HG03460 (cell line): ENCODE measurements around the gene ODC1.
A peak's percentile ranks its signal among the peaks of the same experiment; 100 is the strongest.

Experiments
- ATAC-seq: cut with Tn5 transposase; IDR thresholded peaks from one replicate; pipeline ENCODE4 v1.9.1; 2021; ENCODE audit not compliant: unreplicated experiment

The ODC1 gene

DNA sequence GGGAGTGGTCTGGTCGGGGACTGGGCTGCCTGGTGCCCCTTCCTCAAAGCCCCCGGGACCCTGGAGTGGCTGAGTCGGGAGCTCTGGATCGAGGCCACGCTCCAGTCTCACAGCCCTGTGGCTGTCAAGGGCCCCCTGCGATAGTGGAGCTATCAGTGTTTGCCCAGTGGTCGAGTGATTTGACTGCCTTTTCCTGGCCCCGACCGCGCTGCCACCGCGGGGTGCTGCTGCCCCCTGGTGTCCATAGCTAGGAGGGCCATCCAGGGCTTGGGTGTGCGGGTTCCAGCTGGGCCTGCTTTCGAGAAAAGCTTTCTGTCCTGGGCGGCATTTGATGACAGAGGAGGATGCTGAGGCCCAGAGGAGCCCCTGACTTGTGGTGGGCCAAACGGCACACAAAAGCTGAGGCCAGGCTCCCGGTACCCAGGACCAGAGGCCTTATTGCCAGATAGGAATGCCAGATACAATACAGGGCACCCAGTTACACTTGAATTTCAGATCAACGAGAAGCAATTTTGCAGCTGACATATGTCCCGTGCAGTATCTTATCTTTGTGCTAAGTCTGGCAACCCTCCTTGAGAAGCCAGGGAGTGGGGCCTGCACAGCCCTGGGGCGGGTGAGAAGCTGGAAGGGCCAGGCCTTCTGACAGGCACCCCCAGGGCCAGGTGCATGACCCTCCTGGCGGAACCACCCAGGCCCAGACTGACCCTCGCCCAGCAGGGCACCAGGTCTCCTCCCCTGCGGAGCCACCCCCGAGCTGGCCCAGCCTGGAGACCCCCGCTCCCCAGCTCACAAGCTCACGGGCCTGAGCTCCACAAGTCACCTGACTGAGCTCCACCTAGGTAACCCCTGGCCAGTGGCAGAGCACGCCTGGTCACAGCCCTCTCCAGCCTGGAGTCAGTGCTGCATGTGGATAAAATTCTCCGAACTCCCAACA lies 13.0 kb downstream of the ODC1 start:
- peak; percentile 68 for ATAC-seq

DNA sequence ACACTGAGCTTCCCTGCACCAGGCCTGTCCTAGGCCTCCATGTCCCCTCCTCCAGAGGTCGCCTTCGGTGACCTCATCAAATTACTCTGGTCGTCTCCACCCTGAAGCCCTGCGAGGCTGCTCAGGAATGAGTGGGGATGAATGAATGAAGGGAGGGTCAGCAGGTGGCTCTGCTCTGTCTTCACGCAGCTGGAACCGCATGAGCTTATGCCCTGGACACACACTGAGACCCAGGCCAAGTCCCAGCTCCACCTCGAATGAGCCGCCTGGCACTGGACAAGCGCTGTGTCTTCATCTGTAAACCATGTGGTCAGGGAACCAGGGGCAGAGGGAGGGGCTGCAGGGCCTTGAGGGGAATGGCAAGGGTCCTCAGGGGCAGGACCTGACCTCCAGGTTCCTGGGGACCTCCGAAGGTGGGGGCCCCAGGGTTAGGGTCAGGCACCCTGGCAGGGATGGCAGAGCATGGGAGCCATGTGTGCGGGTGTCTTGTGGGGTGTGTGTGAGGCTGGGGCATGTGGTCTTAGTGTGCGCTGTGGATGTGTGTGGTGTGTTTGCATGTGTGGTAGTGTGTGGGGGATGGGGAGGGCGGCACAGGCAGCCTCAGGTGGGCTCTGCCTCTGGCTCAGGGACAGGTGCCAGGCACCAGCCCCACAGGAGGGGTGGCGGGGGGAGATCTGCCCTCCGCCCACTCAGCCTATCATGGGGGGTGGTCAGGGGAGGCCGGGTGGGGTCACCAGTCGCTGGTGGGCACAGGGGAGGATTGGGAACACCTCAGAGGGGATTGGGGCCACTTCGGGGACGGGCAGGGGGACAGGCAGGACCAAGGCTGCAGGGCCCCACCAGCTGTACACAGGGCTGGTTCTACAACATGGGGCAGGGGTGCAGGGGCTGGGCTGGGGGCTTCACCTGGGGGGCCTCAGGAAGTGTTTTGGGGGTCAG lies 13.9 kb downstream of the ODC1 start:
- no peak for ATAC-seq

DNA sequence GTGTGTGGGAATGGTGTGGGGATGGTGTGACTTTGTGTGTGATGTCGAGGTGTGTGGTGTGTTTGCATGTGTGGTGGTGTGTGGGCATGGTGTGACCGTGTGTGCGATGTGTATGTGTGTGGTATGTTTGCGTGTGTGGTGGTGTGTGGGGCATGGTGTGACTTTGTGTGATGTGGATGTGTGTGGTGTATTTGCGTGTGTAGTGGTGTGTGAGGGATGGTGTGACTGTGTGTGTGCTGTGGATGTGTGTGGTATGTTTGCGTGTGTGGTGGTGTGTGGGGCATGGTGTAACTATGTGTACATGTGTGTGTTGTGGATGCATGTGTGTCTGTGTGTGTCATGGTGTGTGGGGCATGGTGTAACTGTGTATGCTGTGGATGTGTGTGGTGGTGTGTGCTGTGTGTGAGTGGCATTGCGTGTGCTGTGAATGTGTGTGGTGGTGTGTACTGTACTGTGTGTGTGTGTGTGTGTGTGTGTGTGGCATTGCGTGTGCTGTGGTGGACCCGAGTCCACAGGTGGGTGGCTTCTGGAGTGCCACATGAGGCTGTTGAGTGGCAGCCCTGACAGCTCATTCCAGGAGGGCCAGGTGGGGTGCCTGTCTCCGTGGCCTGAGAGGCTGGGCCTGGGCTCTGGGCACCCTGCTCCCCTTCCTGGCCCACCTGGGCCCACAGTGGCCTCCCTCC lies 14.7 kb downstream of the ODC1 start:
- ATAC-seq: no peak

DNA sequence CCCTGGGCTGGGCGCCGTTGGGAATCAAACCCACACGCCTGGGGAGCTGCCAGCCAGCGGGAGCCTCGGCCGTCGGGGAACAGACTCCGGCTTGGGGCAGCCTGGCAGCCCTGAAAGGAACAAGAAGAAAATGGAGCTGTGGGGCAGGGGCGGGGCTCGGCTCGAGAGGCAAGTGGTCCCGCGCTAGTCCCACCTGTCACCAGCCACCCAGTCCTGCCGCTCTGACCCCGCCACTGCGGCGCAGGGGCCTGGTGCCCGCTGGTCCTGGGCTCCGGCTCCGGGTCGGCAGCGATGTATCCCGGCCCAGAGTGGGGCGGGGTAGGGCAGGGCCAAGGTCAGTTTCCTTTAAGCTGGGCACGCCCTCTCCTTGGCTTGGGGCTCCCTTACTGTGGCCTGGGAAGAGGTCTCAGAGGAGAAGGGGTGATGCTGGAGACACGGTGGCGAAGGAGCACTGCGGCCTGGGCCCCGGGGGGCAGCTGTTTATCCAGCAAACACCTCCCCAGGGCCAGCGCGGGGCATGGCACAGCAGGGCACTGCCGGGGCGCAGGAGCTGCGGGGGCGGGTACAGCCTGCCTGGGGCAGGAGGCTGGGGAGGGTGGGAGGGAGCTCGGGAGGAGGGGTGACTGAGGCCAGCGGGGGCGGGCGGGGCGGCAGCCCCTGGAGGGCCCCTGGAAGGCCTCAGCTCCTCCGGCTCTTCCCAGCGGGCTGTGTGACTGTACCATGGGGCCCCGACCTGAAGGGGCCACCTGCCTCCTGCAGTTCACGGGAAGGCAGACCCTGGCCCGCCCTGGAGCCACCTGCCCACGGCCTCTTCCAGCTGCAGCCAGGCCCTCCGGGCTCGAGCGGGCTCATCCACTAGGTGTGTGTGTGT lies 15.6 kb downstream of the ODC1 start:
- no peak for ATAC-seq

DNA sequence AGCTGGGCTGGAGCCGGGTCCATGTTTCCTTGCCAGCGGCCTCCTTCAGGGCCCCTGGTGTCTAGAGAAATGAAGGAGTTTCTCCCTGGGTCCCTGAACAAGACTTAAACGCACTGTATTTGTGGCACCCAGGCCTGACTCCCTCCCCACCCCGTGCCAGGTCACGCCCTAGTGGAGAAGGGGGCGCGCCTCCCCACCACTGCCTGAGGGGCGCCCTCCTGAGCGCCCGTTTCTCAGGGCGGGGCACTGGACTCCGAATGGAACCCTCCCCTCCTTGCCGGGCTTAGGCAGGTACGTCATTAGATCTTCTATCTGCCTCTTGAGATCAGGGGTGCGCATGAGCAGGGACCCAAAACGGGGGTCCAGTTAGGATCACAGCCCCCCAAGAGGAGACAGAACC lies 16.3 kb downstream of the ODC1 start:
- no peak for ATAC-seq

DNA sequence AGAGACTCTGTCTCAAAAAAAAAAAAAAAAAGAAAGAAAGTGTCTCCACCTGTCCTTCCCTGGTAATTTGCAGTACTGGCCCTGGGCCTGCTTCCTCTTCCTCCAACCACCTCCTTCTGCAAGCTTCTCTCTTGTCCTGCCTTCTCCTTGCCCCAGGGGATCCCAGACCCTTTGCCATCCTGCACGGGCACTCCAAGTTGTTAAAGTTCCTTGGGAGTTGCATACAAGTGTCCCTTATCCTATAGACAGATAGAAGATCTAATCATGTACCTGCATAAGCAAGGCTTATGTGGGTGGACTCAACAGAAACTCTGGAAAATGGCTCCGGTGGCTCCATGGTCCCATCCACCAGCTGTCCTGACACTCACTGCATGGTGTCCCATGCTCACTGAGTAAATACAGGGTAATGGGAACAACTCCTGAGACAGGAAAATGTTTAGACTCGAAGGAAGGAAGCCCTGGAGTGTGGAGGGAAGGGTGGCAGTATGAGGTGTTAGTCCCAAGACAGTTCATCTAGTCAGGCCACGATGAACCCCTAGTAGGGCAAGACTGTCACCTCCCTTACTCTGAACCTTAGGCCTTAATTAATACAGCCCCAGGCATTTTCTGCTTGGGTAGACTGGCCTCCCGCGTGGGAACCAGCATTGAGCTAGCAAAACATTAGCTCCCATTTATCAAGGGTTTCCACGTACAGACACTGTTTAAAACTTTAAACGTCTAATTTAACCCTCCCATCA lies 17.1 kb downstream of the ODC1 start:
- no peak for ATAC-seq

DNA sequence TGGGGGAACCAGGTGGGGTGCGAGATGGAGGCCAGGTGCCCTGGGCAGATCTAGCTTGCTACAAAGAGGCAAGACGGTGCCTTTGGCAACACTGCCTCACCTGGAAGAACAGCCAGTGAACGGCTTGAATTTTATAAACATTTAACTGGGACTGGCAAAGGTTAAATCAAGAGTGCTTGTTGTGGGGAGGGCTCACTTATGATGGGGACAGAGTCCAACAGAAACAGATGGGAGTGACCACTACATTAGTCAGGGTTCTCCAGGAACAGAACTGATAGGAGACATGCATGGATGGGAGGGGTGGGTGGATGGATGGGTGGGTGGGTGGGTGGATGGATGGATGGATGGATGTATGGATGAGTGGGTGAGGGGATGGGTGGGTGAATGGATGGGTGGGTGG lies 19.2 kb downstream of the ODC1 start:
- ATAC-seq: no peak

DNA sequence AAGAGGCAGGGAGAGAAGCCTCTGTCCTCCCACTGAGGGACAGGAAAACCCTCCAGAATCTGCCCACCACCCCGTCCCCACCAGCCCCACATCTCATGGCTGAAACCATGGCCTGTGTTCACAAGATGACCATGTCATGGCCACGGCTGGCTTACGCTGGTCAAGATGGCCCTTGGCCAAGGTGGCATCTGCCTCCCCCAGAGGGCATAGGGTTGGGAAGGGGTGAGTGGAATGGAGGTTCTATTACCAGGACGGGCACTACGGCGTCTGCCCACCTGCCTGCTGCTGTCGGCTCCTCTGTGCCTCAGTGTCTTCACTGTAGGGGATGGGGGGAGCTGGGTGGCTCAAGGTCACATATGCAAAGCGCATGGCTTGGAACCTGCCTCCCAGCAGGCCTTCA lies 19.8 kb downstream of the ODC1 start:
- ATAC-seq: no peak

DNA sequence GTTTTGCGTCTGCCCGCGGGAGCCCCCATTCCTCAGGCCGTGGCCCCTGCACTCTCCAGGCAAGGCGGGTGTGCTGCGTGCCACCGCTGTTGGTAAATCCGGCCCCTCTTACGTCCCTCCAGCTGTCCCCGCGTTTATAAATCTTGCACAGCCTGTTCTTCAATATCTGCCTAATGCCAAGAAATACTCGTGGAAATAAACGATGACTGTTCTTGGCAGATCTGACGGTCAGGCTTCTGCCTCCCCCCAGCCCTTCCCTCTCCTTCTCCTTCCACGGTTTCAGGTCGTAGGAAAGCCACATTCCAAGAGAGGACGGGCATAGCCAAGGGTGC lies 20.5 kb downstream of the ODC1 start:
- ATAC-seq: no peak

DNA sequence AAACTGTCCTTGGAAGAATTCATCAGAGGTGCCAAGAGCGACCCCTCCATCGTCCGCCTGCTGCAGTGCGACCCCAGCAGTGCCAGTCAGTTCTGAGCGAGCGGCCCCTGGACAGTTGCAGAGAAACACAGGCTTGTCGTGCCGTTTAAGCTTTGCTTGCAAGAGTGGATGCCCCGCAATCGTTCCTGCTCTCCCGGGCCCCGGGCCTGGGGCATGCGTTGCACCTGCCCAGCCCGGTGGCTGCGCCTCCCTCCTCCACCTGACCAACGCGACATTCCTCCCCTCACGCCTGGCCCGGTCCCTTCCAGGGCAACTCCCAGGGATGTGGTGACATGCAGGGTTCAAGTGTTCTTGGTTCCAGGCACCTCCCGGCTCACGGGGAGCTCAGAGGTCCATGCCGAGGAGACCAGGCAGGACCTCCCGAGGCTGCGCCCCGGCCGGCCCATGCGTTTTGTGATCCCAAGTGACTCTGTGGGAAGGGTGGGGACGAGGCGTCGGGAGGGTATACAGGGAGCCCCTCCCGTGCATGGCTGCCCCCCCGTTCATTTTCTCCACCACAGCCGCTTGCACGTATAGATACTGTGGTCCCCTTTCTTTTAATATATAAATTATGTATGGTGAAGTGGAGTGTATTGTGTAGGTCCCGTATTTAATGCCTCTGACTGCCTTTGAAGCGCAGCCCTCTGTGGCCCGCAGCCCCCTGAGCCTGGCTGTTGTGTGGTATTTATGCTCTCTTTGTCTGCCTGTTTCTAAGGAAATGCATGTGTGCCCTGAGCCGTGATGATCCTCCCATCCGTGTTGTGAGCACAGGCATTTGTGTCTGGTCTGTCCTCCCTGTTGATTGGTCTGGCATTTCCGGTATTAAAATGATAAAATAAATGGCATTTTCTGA lies 21.2 kb downstream of the ODC1 start:
- ATAC-seq: no peak

DNA sequence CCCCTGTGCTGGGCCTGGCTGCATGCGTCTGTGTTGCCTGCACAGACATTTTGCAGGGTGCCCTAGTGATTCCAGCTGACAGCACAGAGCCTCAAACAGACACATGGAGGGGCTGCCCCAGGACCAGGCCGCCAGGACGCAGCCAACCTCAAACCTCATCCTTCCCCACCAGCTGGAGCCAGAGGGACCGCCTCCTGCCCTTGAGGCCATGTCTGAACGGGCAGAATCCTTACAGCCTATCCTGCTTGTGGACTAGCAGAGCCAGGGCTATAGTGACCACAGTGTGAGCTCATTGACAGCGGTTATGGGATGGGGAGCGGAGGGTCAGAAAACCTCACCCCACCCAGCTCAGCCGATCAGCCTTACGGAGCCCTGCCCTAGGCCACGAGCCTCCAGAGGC lies 22.4 kb downstream of the ODC1 start:
- ATAC-seq: no peak

DNA sequence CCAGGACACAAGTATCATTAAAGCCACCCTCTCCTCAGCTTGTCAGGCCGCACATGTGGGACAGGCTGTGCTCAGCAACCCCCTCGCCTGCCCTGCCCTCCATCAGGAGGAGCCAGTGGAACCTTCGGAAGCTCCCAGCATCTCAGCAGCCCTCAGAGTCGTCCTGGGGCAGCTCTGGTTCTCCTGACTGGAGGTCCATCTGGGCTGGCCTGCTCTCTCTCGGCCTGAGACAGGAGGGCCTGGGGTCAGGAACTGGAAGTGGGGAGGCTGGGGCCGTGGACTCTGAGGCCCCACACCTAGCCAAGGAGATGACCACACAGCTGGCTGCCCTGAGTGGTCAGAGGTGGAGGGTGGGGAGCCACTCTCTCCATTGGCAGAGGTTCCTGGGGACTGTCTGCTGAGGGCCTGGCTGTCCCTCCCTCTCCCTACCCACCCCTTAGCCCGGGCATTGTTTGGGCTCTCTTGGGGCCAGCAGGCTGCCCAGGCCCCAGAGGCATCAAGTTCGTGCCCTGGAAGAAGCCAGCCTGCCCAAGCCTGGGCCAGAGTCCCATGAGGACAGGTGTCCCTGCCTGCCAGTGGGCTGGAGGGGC lies 23.1 kb downstream of the ODC1 start:
- ATAC-seq: no peak

DNA sequence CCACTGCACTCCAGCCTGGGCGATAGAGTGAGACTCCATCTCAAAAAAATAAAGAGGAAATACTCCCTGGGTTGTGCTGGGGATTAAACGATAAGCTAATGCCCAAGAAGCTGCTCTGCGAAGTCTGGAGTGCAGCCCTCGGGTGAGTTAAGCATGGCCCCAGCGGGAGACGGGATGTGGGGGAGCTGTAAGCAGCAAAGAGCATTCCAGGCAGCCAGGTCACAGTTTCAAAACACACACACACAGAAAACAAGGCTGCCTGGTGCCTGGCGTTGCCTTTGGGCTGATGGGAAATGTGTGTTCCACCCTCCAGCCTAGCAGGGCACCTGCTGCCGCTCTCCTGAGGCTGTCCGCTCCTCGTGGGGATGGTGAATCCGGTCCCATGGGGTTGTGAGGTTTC lies 24.1 kb downstream of the ODC1 start:
- no peak for ATAC-seq

DNA sequence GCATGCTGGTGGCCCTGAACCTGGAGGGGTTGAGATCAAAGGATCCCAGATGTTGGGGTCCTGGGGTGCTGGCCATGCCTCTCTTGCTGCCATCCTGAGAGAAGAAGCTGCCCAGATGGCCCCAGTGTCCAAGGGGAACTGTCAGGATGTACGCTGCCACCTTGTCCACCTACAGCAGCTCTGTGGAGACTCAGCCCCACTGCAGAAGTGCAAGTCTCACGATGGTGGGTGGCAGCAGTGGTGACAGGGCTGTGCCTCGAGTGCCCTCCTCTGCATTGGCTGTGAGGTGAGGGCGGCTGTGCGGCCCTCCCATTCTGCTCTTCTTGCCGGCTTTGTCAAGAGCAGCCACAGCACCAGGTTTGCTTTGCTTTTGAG lies 24.7 kb downstream of the ODC1 start:
- ATAC-seq: no peak

DNA sequence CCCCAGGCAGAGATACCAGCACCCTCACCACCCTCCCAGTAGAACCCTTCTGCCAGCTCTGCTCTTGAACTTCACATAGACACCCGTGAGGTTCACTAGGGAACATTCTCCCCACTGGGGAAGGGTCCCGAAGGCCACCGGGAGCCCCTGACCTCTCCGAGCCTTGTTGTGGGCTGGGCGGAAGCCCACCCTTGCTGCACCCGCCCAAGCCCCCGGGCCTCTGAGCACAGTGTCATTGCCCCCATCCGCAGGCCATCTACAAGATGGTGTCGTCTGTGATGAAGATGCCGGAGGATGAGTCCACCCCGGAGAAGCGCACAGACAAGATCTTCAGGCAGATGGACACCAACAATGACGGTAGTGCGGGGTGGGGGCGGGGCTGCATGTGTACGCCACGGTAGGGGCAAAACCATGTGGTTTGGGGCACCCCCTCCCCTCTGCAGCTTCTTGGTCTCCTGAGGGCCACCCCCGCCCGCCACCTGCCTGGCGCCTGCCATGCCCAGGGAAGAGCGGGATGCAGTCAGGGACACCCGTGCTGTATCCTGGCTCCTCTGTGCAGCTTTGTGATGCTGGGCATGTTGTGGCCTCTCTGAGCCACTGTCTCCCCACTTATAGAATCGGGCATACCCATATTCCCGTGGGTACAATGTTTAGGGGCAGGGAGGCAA lies 25.3 kb downstream of the ODC1 start:
- no peak for ATAC-seq

DNA sequence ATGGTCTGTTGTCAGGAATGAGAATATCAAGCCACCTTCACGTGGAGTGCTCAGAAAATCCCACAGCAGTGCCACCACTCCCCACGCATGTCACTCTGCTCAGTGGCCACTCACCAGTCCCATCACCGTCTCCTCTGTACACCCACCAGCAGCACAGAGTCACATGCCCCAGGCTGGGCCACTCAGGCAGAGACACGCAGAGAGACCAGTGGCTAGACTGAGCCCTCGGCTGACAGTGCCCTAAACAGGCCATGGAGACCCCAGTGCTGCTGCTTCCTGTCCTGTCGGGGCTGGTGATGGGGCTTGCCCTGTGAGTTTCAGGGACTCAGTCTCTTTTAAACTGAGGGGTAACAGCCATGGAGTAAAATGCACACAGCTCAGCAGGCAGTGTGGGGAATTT lies 25.9 kb downstream of the ODC1 start:
- ATAC-seq: no peak

DNA sequence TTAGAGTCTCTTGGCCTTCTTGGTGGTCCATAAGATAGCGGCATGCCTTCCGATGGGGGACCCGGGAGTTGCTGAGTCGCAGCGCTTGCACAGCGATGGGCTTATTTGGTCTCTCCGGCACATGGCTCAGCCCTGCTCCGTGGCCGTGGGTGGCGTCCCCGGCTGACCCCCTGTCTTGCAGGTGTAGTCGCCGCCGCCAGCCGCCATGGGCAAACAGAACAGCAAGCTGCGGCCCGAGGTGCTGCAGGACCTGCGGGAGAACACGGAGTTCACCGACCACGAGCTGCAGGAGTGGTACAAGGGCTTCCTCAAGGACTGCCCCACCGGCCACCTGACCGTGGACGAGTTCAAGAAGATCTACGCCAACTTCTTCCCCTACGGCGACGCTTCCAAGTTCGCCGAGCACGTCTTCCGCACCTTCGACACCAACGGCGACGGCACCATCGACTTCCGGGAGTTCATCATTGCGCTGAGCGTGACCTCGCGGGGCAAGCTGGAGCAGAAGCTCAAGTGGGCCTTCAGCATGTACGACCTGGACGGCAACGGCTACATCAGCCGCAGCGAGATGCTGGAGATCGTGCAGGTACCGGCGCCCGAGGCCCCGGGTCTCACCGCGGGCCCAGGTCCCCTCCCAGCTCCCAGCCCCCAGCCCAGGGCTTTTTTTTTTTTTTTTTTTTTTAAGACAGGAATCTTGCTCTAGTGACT lies 28.4 kb downstream of the ODC1 start:
- no peak for ATAC-seq
